Jurkat, Clone E6-1 (cell line): ENCODE results near the gene GAS2L3. TPM values are rescaled to one million over a fixed set of nuclear protein-coding genes. Genes with fewer than 3 reads are reported as not detected.
"Not testable (repeated sequence)": the region's sequence is repeated elsewhere in the genome, so short reads cannot be mapped to it uniquely, and the experiment has no call there.

Experiments used
- DNase-seq: peaks from one replicate; pipeline ENCODE4 v3.0.0-alpha.2; 2011; ENCODE audit warnings: low read depth, low spot score
- H3K4me3 ChIP-seq: 2 replicates; pipeline ENCODE4 v1.5.1; 2011; ENCODE audit warnings: mild to moderate bottlenecking, low read length, control low read depth, moderate library complexity
- polyA plus RNA-seq: library from polyadenylated mRNA; unstranded; fragments of >200 nt; gene quantifications from one replicate; pipeline ENCODE4 v1.2.1, GENCODE V29; 2012; ENCODE audit warnings: missing spikeins; ENCODE audit not compliant: insufficient read length, insufficient read depth

The GAS2L3 gene
- polyA plus RNA-seq, result not detected

DNA sequence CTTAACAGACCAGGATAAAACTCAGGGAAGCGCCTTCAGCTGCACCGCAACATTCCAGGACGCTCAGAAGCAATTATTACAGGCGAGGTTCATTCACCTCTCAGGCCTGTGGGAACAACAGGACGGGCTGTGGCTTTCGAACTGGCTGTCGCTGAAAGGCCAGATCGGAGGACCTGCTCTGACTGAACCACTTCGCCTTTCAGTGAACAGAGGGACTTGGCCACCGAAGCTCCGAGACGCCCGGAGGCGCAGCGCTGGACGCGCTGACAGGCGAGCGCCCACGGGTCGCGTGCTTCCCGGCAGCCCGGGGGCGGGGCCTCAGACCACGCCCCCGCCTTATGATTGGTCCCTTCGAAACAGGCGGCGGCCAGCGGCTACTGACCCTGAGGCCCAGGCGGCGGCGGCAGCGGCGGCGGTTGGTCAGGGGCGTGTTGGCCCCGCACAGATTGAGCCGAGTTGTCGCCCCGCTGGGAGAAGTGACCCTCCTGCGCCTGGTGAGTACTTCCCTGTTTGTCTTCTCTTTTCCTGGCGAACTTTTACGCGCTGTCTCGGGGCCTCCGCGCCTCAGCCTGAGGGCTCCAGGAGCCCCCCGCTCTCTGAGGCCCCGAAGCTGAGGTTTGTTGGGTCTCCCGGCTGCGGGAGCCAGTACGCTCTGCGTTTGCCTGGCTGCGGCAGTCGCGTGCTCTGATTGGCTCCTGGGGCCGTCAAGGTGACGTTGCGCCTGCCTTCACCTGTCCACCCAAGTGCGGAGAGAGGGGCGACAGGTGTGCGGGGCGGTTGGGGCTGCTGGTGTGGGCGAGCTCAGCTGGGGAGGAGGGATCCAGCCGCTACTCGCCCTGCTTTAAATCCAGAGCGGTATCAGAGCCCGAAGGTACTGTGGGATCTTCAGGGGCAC, at the start of gene GAS2L3:
GAS2L3 (plus strand) TSS at position 393 of the 895 bp plus-strand sequence. CDS start 21,221 bp downstream, outside the sequence.
- no peak within 1 kb of the TSS for H3K4me3 ChIP-seq
- no peak for DNase-seq

DNA sequence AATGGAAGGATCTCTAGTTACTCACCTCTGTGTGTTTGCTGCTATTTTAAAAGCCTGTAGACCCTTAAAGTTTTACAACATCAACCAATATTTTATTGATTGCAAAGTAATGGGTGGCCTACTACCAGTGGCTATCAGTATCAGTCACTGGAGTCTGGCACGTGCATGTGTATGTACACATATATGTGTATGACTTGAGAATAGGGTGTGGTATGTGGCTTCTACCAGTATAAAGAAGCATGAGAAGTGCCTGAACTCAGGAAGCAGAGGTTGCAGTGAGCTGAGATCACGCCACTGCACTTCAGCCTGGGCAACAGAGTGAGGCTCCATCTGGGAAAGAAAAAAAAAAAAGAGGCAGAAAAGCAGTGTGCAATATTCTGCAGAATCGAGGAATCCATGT, 45.5 kb upstream of the GAS2L3 start:
- no peak overlapping the region for H3K4me3 ChIP-seq
- DNase-seq, result no peak

DNA sequence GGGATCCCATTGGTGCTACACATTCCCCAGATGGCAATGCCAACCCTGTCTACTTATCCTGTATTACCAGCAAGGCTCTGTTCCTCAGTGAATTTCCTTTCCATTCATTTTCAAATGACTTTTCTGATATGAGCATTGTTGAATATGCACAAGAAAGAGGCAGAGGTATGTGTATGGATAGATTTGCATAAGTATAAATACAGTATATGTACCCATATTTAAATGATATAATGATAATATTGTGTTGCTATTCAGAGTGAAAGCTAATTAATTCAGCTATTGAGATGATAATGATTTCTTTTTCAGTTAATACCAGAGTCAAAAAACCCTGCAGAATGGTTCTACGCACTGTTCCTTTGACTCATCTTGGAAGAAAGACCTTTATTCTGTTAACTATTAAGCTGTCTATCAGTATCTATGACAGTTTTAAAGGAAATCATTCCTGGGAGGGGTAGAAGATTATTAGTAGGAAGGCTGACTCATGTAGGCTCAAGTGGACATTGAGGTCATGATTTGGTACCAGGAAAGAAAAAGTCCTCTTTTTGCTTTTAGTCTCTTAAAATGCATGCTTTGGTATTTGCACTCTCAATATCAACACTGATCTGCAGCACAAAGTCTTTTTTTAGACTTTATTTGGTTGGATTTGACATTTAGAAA, 44.9 kb upstream of the GAS2L3 start:
- no peak for DNase-seq
- no peak overlapping the region for H3K4me3 ChIP-seq

DNA sequence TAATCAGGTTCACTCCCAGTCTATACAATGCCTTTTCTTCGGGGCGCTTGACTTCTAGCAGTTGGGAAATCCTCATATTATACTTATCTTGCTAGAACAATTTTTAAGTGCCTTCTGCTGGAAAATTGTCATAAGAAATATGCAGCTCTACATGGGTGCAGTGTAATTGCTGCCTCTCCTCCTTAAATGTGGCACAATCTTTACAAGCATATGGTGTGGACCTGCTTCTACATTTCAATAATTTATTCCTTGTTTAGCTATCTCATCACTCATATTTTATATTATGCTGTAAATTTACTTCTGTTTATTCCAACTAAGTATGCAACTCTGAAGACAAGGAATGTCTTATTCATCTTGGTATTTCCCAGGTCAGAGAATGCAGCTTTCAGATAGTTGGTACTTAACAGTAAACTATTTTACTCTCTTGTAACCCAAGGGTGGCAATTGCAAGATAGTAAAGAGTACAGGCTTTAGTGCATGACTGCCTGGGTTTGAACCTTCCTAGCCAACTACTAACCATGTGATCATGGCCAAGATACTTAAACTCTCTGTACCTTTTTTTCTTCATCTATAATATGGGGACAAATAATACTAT, 43.6 kb upstream of the GAS2L3 start:
- H3K4me3 ChIP-seq, result no peak overlapping the region
- DNase-seq, result no peak

DNA sequence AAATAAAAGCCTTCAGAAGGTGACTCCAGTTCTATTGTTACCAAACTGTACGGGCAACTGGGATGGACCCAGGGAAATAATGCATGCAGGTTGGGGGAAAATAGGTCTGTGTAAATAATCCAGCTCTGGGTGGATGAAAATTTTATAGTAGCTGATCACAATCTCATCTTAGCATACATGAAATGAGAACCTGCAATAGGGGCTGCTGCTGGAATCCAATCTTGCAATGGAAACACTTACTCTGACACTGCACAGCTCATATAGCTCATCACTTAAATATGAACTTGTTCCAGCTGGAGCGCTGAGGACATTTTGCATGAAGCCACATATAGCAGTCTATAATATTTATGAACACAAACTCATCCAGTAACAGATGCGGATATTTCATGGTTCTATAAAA, 40.1 kb upstream of the GAS2L3 start:
- DNase-seq, result no peak
- no peak overlapping the region for H3K4me3 ChIP-seq

DNA sequence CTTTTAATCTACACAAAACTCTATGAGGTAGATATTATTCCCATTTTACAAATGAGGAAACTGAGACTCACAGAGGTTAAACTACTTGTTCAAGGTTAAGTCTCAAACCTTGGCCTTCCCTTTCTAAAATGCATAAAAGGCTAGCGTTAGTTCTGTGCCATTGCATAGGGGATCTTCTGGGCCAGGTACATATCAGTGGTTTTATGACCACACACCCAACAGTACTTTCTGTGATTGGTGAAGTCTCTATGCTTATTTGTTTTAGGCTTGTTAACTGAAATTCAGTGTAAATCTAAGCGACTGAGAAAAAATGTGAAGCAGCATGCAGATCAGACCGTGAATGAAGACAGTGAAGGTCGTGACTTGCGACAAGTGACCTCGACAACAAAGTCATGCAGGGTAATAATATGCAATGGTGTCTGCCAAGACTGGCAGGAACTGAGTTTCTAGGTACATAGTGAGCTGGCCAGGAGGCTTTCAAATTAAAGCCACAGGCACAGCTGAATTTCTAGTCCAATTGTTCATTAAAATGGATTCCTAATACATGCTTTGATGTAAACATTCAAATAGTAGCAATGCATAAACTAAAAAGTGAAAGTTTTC, 38.8 kb upstream of the GAS2L3 start:
- no peak overlapping the region for H3K4me3 ChIP-seq
- DNase-seq, result no peak

DNA sequence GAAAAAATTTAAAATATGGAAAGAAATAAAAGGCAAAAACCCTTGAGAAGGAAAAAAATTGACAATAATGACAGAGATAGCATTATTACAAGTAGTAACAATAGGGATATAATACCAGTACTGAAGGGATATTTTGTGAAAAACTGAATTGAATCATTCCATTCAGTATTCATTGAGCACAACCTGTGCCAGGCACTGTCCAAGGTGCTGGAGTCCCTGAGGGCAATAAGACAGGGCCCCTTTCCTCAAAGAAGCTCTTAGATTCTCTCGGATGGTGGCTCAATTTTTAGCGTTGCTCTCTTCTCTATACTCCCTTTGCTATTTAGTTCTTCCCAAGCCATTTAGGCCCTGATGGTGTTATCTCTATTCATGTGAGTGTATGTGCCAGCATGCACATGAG, 34.3 kb upstream of the GAS2L3 start:
- no peak overlapping the region for H3K4me3 ChIP-seq
- peak; percentile 32 for DNase-seq

DNA sequence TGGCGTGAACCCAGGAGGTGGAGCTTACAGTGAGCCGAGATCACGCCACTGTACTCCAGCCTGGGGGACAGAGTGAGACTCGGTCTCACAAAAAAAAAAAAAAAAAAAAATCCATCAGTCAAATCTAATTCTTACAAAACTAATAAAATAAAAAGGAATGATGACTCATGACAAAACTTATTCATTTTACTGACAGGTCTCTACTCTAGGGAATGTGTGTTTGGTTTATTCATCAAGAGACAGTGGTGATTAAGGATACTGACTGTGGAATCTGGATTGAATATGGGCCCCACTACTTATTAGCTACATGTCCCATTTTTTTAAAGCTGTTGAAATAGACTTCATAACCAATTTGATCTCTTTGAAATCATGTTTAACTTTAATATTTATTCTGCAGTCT, 29.3 kb upstream of the GAS2L3 start:
- DNase-seq, result no peak
- H3K4me3 ChIP-seq, result no peak overlapping the region

DNA sequence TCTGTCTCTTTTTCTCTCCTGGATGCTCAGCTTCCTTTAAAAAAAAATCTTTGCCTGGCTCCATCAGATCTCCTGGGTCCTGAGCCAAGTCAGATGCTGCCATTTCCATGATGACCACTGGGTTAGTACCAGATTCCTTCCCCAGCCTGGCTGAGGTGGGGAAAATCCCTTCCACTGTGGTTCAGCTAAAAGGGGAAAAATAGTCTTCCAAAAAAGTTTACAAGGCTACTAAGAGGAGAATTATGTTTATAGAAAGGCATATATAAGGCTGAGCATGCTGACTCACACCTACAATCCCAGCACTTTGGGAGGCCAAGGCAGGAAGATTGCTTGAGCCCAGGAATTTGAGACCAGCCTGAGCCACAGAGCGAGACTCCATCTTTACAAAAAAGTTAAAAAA, 28.4 kb upstream of the GAS2L3 start:
- DNase-seq, result no peak
- H3K4me3 ChIP-seq, result no peak overlapping the region

DNA sequence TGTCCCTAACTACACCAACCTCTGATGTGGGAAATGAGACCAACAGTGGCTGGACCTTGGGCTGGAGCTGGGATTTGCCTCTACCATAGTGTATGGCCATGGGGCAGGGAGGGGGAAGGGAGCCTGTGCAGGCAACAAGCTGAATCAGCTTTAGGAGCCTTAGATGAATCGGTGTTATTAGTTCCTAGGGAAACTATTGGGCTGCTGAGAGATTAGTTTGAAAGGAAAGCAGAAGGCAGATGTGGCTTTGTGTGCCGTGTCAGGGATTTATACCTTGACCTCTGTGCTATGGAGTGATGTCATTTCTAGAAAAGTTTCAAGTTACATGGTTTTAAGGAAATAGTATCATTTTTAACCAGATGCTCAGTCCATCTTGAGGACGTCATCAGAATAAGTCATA, 19.5 kb upstream of the GAS2L3 start:
- H3K4me3 ChIP-seq, result no peak overlapping the region
- no peak for DNase-seq

DNA sequence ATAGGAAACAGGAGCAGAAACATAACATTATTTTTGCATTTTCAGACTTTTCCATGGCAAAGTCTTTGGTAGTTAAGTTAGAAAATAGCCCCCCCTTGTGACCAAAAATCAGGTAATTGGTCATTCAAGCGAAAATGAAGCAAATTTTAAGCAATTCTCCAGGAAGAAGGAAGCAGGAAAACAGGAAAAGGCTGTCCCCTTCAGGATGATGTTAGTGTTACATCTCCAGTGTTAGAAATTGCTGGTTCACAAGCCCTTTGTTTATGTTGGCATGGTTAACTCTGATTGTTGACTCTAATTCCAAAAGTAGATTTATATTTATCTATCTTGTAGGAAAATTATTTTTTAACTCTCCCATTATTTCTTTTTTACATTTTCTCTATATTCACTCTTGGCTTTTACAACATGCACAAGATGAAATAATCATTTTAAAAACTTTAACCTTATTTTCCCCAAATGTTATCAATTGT, 18.8 kb upstream of the GAS2L3 start:
- peak; percentile 35 for DNase-seq
- H3K4me3 ChIP-seq, result no peak overlapping the region

DNA sequence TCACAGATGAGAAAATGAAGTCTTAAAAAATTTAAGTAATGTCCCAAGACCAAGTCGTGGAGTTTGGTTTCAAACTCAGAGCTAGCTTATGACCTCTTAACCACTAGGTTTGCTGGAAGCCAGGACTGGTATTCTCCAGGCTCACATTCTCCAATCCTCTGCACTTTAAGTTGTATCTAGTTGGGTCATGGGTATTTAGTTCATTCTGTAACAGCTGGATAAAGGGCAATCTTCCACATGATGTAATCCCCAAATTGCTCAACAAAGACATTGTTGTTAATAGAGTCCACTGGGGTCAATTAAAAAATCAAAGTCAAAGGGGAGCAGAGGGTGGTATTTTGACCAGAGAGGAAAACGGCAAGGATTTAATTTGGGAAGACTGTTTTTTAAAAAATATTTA, 17.8 kb upstream of the GAS2L3 start:
- no peak for DNase-seq
- H3K4me3 ChIP-seq, result no peak overlapping the region

DNA sequence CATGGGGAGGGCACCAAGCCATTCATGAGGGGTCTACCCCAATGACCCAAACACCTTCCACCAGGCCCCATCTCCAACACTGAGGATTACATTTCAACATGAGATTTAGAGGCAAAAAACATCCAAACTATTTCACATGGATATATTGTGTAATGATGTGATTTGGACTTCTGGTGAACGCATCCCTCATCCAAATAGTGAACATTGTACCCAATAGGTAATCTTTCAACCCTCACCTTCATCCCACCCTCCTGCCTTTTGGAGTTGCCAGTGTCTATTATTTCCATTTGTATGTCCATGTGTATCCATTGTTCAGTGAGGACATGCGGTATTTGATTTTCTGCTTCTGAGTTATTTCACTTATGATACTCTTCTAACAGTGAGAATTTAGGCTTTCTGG, 16.1 kb upstream of the GAS2L3 start:
- no peak for DNase-seq
- no peak overlapping the region for H3K4me3 ChIP-seq

DNA sequence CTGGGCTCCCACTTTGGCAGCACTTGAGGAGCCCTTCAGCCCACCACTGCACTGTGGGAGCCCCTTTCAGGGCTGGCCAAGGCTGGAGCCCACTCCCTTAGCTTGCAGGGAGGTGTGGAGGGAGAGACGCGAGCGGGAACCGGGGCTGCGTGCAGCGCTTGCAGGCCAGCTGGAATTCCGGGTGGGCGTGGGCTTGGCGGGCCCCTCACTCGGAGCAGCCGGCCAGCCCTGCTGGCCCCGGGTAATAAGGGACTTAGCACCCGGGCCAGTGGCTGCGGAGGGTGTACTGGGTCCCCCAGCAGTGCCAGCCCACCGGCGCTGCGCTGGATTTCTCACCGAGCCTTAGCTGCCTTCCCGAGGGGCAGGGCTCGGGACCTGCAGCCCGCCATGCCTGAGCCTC, 14.2 kb upstream of the GAS2L3 start:
- H3K4me3 ChIP-seq, DNase-seq: not testable (repeated sequence)

DNA sequence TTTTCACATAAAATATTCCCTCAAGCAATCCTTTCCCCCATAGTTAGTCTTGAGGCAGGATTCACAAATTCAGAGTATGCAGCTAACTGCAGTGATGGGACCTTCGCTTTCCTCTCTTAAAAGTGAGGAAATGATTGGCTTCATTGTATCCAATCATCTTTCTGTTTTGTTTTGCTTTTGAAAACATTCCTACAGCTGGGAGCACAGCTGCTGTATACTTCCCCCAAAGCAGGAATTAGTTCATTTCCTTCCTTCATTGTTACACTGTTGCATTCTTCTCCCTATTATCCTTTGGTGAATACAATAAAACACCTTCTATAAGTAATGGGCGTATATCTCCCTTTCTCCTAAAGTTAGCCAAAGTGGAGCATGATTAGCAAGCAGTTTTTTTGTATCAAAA, 9.4 kb upstream of the GAS2L3 start:
- DNase-seq, result no peak
- H3K4me3 ChIP-seq, result no peak overlapping the region

DNA sequence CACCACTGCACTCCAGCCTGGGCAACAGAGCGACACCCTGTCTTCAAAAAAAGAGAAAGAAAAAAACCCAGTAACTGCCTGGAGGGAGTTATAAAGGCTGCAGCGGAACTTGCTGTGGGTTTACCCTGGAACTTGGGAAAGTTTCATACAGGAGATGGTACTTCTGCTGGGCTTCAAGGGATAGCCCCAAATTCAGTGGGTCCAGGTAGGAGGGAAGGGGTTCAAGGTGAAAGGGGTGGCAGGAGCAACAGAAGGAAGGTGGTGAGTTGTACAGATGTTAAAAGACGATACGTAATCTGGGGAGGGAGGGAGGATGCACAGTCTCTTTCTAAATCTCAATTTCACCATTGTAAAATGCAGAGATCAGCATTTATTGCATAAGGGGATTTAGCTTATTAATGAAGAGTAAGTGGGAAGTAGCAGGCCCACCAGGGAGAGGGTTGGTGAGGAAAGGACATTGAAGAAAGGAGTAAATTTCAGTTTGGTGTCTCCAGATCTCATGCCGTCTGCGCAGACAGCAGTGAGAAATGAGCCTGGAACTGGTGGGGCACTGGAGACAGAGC, 8.5 kb upstream of the GAS2L3 start:
- DNase-seq, result no peak
- no peak overlapping the region for H3K4me3 ChIP-seq

DNA sequence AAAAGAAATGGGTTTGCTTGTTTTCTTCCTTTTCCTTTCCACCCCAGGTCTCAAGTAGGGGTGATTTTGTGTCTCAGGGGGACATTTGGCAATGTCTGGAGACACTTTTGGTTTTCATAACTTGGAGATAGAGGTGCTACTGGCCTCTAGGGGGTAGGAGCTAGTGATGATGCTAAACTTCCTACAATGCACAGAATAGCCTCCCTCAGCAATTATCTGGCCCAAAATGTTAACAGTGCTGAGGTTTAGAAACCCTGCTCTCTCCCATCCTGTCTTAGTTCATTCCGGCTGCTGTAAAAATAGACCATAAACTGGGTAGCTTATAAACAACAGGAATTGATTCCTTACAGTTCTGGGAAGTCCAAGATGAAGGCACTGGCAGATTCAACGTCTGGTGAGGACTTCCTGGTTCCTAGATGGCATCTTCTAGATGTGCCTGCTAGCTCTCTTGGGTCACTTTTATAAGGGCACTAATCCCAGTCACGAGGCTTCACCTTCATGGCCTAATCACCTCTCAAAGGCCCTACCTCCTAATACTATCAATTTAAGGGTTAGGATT, 7.4 kb upstream of the GAS2L3 start:
- DNase-seq, result no peak
- H3K4me3 ChIP-seq, result no peak overlapping the region

DNA sequence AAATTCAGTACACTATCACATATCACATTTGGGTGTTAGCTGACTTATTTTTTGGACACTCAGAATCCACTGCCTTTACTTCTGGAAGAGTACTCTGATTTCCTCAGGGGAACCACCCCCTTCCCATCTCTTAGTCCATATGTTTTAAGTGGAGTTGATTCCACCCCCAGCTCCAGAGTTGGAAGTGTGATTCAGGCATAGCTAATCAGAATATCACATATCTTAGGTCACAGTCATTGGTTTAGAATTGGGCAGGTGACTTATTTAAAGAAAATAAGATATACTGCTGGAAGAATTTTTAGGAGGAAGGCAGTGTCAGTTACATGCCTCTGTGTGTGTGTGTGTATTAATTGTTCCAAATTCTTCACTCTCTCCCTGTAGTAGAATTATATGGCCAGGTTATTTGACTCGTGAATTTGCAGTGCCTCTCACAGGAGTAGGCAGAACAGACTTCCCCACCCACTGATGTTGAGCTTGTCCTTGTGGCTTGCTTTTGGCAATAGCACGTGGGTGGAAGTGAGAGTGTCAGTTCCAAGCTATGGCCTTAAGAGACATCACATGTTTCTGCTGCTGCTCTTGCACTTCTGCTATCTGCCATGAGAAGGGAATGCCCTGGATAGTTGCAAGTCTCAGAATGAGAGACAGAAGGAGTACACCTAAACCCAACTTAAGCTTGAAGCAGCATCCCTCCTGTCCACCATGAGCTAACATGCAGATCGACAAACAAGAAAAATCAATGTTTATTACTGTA, 6.4 kb upstream of the GAS2L3 start:
- DNase-seq, result no peak

More for the DNA sequence above, 6.4 kb upstream of the GAS2L3 start:
- no peak overlapping the region for H3K4me3 ChIP-seq
